ENCODE measurements around the gene SNX27. TPM values are rescaled to one million over a fixed set of nuclear protein-coding genes. Genes with fewer than 3 reads are reported as not detected.
A peak's percentile ranks its signal among the peaks of the same experiment; 100 is the strongest.

The SNX27 gene
- 18.1 and 18.8 TPM in 2 replicates for total RNA-seq

DNA sequence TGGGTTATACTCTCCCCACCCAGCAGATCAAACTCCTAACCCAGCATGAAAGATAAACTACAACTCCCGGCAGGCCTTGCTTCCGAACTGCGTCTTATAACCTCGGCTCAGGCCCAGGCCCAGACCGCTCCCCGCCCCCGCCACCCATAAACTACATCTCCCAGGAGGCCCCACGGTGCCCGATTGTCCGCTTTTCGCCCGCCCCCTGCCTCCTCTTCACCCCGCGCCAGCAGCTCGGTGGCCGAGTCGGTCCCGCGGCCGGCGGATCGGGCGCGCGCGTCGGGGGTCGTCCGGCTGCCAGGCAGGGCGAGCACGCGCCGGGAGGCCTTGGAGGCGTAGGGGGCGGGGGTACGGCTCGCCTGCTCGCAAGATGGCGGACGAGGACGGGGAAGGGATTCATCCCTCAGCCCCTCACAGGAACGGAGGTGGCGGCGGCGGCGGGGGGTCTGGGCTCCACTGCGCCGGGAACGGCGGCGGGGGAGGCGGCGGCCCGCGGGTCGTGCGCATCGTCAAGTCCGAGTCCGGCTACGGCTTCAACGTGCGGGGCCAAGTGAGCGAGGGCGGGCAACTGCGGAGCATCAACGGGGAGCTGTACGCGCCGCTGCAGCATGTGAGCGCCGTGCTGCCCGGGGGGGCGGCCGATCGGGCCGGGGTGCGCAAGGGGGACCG is at the start of gene SNX27:
Gene SNX27 (plus strand): TSS at position 219 of the 669 bp plus-strand sequence. CDS start 152 bp downstream, at position 371.
- DNase-seq (ENCODE audit: low read depth): peak; percentile 72
- H3K36me3 ChIP-seq (ENCODE audit: control insufficient read depth, insufficient read depth, low read length): no peaks in the 10 kb centered on the region
- no peaks in the 10 kb centered on the region for H3K27me3 ChIP-seq (ENCODE audit: control insufficient read depth, insufficient read depth, low read length)
- H3K4me3 ChIP-seq (ENCODE audit: low read depth, low read length): peak within 1 kb of the TSS; percentile 98
- TF ChIP-seq, protein P1, sequence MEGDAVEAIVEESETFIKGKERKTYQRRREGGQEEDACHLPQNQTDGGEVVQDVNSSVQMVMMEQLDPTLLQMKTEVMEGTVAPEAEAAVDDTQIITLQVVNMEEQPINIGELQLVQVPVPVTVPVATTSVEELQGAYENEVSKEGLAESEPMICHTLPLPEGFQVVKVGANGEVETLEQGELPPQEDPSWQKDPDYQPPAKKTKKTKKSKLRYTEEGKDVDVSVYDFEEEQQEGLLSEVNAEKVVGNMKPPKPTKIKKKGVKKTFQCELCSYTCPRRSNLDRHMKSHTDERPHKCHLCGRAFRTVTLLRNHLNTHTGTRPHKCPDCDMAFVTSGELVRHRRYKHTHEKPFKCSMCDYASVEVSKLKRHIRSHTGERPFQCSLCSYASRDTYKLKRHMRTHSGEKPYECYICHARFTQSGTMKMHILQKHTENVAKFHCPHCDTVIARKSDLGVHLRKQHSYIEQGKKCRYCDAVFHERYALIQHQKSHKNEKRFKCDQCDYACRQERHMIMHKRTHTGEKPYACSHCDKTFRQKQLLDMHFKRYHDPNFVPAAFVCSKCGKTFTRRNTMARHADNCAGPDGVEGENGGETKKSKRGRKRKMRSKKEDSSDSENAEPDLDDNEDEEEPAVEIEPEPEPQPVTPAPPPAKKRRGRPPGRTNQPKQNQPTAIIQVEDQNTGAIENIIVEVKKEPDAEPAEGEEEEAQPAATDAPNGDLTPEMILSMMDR (IDR thresholded peaks at IDR 0.05; ENCODE audit: insufficient read depth, low read length, poor library complexity, severe bottlenecking): no peak

DNA sequence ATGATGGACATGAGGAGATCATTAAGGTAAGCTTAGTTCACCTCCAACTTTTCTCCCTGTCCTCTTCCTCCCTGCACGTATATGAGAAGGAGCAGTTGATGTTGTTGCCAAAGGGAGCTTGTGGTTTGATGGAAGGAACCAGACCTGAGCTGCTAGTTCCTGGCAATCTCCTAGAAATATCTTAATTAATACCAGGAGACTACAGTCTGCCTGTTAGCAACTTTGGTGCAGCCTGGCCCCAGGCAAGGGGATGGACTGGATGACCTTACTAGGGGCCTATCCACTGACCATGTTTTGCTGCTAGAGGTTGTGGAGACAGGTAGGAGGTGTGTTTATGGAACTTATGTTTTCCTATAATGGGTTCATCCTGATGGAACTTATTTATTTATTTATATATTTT is 49.2 kb upstream of the SNX27 start:
- TF ChIP-seq, protein P1 (IDR thresholded peaks at IDR 0.05; ENCODE audit: insufficient read depth, low read length, poor library complexity, severe bottlenecking): no peak
- Histone ChIP-seq H3K36me3 (ENCODE audit: control insufficient read depth, insufficient read depth, low read length) (peaks cover 3% of the 10 kb centered on the region), H3K4me3 (ENCODE audit: low read depth, low read length) (no peak overlapping the region), H3K27me3 (ENCODE audit: control insufficient read depth, insufficient read depth, low read length) (no peaks in the 10 kb centered on the region)
- DNase-seq (ENCODE audit: low read depth): no peak

DNA sequence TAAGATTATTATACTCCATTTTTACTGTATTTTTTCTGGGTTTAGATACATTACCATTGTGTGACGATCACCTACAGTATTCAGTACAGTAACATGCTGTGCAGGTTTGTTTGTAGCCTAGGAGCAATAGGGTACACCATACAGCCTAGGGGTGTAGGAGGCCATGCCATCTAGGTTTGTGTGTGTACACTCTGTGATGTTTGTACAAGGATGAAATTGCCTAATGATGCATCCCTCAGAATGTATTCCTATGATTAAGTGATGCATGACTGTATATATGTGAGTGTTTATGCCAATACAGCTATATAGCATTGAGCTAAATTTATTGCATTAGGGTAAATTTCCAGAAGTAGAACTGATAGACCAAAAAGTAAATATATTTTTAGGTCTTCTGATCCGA is 48.5 kb upstream of the SNX27 start:
- H3K36me3 ChIP-seq (ENCODE audit: control insufficient read depth, insufficient read depth, low read length): peaks cover 3% of the 10 kb centered on the region
- DNase-seq (ENCODE audit: low read depth): no peak
- TF ChIP-seq, protein P1 (IDR thresholded peaks at IDR 0.05; ENCODE audit: insufficient read depth, low read length, poor library complexity, severe bottlenecking): no peak
- no peaks in the 10 kb centered on the region for H3K27me3 ChIP-seq (ENCODE audit: control insufficient read depth, insufficient read depth, low read length)
- H3K4me3 ChIP-seq (ENCODE audit: low read depth, low read length): no peak overlapping the region

DNA sequence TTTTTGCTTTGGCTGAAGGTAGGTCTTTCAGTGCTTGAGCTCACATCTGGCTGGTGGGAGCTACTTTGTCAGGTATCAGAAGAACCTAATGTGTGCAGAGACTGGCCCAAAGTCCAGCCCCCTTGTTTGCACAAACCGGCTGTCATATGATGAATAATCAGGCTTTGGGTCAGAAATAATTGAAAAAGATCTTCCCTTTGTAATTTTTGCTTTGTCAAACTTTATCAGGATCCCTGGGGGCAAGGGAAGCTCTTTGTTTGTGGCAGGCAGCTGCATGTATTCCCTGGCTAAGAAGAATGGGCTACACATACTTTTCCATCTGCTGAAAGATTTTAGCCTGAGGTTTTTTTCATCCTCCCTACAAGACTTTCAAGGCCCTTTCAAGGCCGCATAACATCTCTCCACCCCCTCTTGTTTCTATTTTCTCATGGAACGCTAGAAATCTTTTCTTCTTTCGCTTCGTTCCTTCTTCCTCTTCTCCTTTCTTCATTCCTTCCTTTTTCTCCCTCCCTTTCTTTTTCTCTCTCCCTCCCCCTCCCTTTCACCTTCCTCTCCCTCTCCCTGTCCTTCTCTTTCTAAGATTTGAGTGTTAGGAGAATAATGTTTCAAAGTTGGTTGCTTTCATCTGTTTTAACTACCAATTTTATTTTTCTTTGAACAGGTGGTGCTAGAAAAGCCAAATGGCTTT is 46.2 kb upstream of the SNX27 start:
- no peaks in the 10 kb centered on the region for H3K27me3 ChIP-seq (ENCODE audit: control insufficient read depth, insufficient read depth, low read length)
- TF ChIP-seq, protein P1 (IDR thresholded peaks at IDR 0.05; ENCODE audit: insufficient read depth, low read length, poor library complexity, severe bottlenecking): no peak
- H3K4me3 ChIP-seq (ENCODE audit: low read depth, low read length): no peak overlapping the region
- no peak for DNase-seq (ENCODE audit: low read depth)
- peaks cover 3% of the 10 kb centered on the region for H3K36me3 ChIP-seq (ENCODE audit: control insufficient read depth, insufficient read depth, low read length)

DNA sequence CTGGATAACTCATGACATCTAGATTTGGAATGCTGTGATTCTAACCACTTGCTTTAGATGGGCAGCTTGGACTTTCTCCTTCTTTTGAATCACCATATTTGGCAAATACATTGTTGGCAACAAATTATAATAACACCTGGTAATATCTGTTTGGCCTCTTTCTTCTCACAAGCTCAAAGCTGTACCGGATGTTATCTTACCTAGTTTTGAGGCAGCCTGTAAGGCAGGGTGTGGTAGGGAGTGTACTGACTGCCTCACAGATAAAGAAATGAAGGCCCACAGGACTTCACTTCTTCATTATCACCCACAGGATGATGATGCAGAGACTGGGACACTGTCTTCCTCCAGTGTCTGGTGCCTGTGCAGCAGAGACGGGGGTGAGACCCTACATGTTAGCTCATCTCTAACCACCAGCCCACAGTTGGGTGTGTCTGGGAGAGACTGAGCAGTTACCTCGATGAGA is 43.2 kb upstream of the SNX27 start:
- DNase-seq (ENCODE audit: low read depth): no peak
- peaks cover 2% of the 10 kb centered on the region for H3K36me3 ChIP-seq (ENCODE audit: control insufficient read depth, insufficient read depth, low read length)
- TF ChIP-seq, protein P1 (IDR thresholded peaks at IDR 0.05; ENCODE audit: insufficient read depth, low read length, poor library complexity, severe bottlenecking): no peak
- no peaks in the 10 kb centered on the region for H3K27me3 ChIP-seq (ENCODE audit: control insufficient read depth, insufficient read depth, low read length)
- no peak overlapping the region for H3K4me3 ChIP-seq (ENCODE audit: low read depth, low read length)
